Left cardiac atrium (tissue), 4 donors: ENCODE results near the gene ATP6V0A1. TPM values are rescaled to one million over a fixed set of nuclear protein-coding genes. Genes with fewer than 3 reads are reported as not detected.

Source experiments
- ATAC-seq, 2 donors: fragments of 200-7000 bp; cut with Tn5 transposase; one replicate each; pipeline ENCODE4 v1.9.1; 2020; ENCODE audit warnings: mild to moderate bottlenecking in 2 of 2, moderate library complexity in 2 of 2
- DNase-seq: peaks from one replicate; pipeline ENCODE4 v3.0.0-alpha.2; 2020
- intact Hi-C, 2 donors: fragments of 100-400 bp; cut with DNase I; formaldehyde crosslinking; loops; one replicate each; pipeline versions ENCODE4 v1.14.1 to v1.15.1; 2022 to 2023
- microRNA-seq, 2 donors: library from miRNA; unstranded; fragments of <30 nt; microRNA quantifications; one replicate each; pipeline ENCODE4 v1.2.0, GENCODE V29; 2020
- total RNA-seq, 2 donors: library from RNA; stranded (reverse); fragmentation: NEBNext Ultra II Directional; extraction: Animal tissue kit (Norgen Biotek cat#: 25700); gene quantifications; one replicate each; pipeline ENCODE4 v1.2.1, GENCODE V29; 2021
- donor health status: DM: no; HTN: yes; CAD: no.
- donor health status: DM: no; HTN: yes; CAD: no; lungs with severe emphysema.
- donor health status: DM: yes; HTN: yes; CAD: no.
- donor health status: Dilated cardiomyopathy.

Gene ATP6V0A1
- total RNA-seq, 2 donors from 2014 or later = 40.3 to 55.4 TPM

DNA sequence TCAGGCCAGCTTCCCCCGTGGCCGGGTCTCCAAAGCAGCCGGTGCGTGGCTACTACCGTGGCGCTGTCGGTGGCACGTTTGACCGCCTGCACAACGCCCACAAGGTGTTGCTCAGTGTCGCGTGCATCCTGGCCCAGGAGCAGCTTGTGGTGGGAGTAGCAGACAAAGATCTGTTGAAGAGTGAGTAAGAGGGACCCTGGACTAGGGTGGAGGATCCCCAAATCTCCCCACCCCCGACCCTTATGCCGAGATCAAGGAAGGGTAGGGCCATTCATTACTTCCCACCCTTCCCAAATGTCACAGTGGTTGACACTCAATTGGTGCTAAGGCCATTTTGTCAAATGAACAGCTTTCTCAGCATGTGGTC lies 104.4 kb downstream of the ATP6V0A1 start:
- DNase-seq = no peak
- intact Hi-C loops = no loop called here
- no peak for ATAC-seq

- intact Hi-C loops = no loop called here
- ATAC-seq = no peak
- no peak for DNase-seq
These were observed 104.9 kb downstream of the ATP6V0A1 start for GRCh38 chr17:42563543-42563942.

DNA sequence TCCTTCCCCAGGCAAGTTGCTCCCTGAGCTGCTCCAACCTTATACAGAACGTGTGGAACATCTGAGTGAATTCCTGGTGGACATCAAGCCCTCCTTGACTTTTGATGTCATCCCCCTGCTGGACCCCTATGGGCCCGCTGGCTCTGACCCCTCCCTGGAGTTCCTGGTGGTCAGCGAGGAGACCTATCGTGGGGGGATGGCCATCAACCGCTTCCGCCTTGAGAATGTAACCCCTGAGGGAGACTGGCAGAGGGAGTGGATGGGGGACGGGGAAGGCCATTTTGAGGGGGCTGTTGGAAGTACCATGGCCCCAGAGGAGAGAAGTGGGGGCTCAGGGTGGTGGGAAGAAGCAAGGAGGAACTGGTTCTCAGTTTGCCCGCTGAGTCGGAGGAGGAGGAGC lies 105.3 kb downstream of the ATP6V0A1 start:
- ATAC-seq (no peak), DNase-seq (no peak)
- intact Hi-C loops = no loop called here

GRCh38 chr17:42564815-42565522 lies 106.3 kb downstream of the ATP6V0A1 start:
- ATAC-seq = no peak
- DNase-seq = no peak
- intact Hi-C loops = no loop called here

GRCh38 chr17:42565523-42566214 lies 107.0 kb downstream of the ATP6V0A1 start:
- intact Hi-C loops = no loop called here
- ATAC-seq = no peak
- DNase-seq = no peak

- ATAC-seq = no peak
- no peak for DNase-seq
- intact Hi-C loops = no loop called here
These were observed 107.7 kb downstream of the ATP6V0A1 start for GRCh38 chr17:42566215-42566882.

DNA sequence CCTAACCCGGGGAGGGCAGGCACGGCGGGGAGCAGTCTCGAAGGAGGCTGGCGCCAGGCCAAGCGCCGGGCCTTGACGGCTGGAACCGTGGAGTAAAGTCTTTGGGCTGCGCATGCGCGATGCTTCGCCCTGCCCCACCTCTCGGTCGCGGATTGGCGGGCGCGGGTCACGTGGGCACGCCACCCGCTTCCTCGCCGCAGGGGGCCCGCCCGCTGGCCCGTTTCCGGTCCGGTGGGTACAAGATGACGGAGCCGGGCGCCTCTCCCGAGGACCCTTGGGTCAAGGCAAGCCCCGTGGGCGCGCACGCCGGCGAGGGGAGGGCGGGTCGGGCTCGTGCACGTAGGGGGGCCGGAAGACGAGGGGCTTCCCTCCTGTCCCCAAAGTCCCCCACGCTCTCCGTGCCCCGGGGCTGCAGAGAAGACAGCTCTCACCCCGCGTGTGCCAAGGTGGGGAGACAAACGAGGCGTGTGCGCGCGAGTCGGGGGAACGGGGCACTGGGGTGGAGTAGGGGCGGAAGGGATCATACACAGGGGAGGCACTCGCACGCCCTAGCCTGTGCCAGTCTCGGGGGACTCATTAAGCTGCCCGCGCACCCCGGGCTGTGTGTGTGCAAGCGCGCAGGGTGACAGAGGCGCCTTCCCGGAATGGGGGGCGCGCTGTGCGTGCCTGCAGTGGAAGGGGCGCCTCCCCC lies 108.3 kb downstream of the ATP6V0A1 start, which contains the start of gene MLX:
MLX (plus strand) TSS at position 218 of the 691 bp plus-strand sequence; CDS start at position 243, 25 bp downstream.
- intact Hi-C loops = no loop called here
- DNase-seq (peak; percentile 98), ATAC-seq (peak; percentile 87 to 91)

DNA sequence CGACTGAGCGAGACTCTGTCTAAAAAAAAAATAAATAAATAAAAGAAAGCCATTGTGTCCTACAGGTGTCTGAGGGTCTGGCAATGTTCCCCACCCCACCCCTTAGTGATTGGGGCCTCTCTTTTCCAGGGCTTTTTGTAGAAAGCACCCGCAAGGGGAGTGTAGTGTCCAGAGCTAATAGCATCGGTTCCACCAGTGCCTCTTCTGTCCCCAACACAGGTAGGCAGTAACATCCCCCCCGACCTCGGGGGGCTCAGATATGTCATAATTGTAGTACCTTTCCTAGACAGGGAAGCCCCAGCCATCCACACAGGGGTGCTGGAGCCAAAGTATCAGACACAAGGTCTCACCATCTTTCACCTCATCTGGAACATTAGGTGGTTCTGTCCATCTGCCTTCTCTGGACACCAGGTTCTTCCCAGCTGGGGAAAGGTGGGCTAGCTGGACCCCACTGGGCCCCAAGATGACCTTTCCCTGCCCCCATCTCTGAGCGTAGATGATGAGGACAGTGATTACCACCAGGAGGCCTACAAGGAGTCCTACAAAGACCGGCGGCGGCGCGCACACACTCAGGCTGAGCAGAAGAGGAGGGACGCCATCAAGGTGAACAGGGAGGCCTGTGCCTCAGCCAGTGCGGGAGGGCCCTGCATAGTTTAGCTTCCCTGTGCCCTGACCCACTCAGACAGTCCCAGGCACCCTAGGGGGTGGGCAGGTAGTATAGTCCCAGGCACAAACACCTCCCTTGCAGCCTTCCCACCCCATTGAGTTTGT lies 109.8 kb downstream of the ATP6V0A1 start:
- DNase-seq = no peak
- intact Hi-C loops = no loop called here
- no peak for ATAC-seq

GRCh38 chr17:42571435-42572225 lies 113.0 kb downstream of the ATP6V0A1 start:
- intact Hi-C loops = loop anchor here in 1 of 2 donors (10.0 kb wide), 1 partner anchor 103 kb away; the partner anchor contains the start of gene PLEKHH3

More at GRCh38 chr17:42571435-42572225, 113.0 kb downstream of the ATP6V0A1 start:
- no peak for DNase-seq
- no peak for ATAC-seq

Small RNA genes lying within 50 kb of the gene (microRNA-seq; reads per million reads assigned to microRNA genes)
- gene MIR5010 (4.4 to 6.0 reads per million in 2 donors), gene MIR548AT (0.20 to 0.82 reads per million in 2 donors)

Other genes with a start within 250 kb of the ATP6V0A1 start
- 10 to 100 TPM; 42.4 to 46.2 TPM for gene STAT5B, start 182.5 kb upstream of the ATP6V0A1 start, total RNA-seq
- 10 to 100 TPM; 38.1 to 40.6 TPM for gene STAT5A, start 170.4 kb upstream of the ATP6V0A1 start, total RNA-seq
- 100 to 1,000 TPM; 106 to 241 TPM for gene STAT3, start 70.4 kb upstream of the ATP6V0A1 start, total RNA-seq
- 100 to 1,000 TPM; 258 to 297 TPM for gene CAVIN1, start 35.6 kb upstream of the ATP6V0A1 start, total RNA-seq
- 10 to 100 TPM; 15.1 to 20.7 TPM for gene NAGLU, start 77.4 kb downstream of the ATP6V0A1 start, total RNA-seq
- 1 to 10 TPM; 2.8 to 3.7 TPM for gene HSD17B1, start 94.0 kb downstream of the ATP6V0A1 start, total RNA-seq
- 10 to 100 TPM; 37.2 to 37.5 TPM for gene COASY, start 103.3 kb downstream of the ATP6V0A1 start, total RNA-seq
- 10 to 100 TPM; 51.3 to 55.3 TPM for gene MLX, start 108.2 kb downstream of the ATP6V0A1 start, total RNA-seq
- 1 to 10 TPM; 2.2 to 3.4 TPM for gene PSMC3IP, start 118.9 kb downstream of the ATP6V0A1 start, total RNA-seq
- 10 to 100 TPM; 26.0 to 26.1 TPM for gene RETREG3, start 150.5 kb downstream of the ATP6V0A1 start, total RNA-seq
- 10 to 100 TPM; 45.3 to 54.8 TPM for gene TUBG1, start 150.8 kb downstream of the ATP6V0A1 start, total RNA-seq
- gene TUBG2, start 200.4 kb downstream of the ATP6V0A1 start, total RNA-seq = 10 to 100 TPM; 14.4 to 15.8 TPM
- 10 to 100 TPM; 18.1 to 19.9 TPM for gene PLEKHH3, start 218.1 kb downstream of the ATP6V0A1 start, total RNA-seq
- 1 to 10 TPM; 1.7 to 3.3 TPM for gene CCR10, start 223.0 kb downstream of the ATP6V0A1 start, total RNA-seq
- gene CNTNAP1, start 223.7 kb downstream of the ATP6V0A1 start, total RNA-seq = 1 to 10 TPM; 4.7 to 7.2 TPM